SK-N-SH (cell line): Measurements from ENCODE around the gene ASIC2.

Experiments
- CTCF ChIP-seq: fragments of 200-600 bp; sonication (generic); IDR thresholded peaks from 2 replicates; pipeline ENCODE4 v1.6.1; 2017; ENCODE audit warnings: antibody characterized with exemption, mild to moderate bottlenecking, moderate library complexity
- FOSL2 ChIP-seq: IDR thresholded peaks from 2 replicates; pipeline ENCODE4 v1.4.0; 2012; ENCODE audit warnings: low read depth, mild to moderate bottlenecking, moderate library complexity, borderline replicate concordance
- GATA2 ChIP-seq: sonication (generic); formaldehyde crosslinking; IDR thresholded peaks from 2 replicates; pipeline ENCODE4 v1.5.0; 2020; ENCODE audit warnings: mild to moderate bottlenecking, missing genetic modification reagents
- MXI1 ChIP-seq: IDR thresholded peaks from 2 replicates; pipeline ENCODE4 v1.6.1; 2012; ENCODE audit warnings: mild to moderate bottlenecking, low read depth, low read length, improper control_type of control experiment
- NRF1 ChIP-seq: IDR thresholded peaks from 2 replicates; pipeline ENCODE4 v1.6.1; 2012; ENCODE audit warnings: low read depth, mild to moderate bottlenecking, low read length
- POLR2AphosphoS5 ChIP-seq: IDR thresholded peaks from 2 replicates; pipeline ENCODE4 v1.6.1; 2012; ENCODE audit warnings: low read depth, low read length
- RAD21 ChIP-seq: IDR thresholded peaks from 2 replicates; pipeline ENCODE4 v1.6.1; 2012; ENCODE audit warnings: mild to moderate bottlenecking, low read length
- RCOR1 ChIP-seq: fragments of 150-350 bp; IDR thresholded peaks from 2 replicates; pipeline ENCODE4 v1.6.1; 2017; ENCODE audit warnings: antibody characterized with exemption, low read length
- TF ChIP-seq, protein P1 (sequence below): IDR thresholded peaks from 2 replicates; pipeline ENCODE4 v1.6.1; 2012; ENCODE audit warnings: mild to moderate bottlenecking, low read depth, low read length, moderate library complexity

DNA sequence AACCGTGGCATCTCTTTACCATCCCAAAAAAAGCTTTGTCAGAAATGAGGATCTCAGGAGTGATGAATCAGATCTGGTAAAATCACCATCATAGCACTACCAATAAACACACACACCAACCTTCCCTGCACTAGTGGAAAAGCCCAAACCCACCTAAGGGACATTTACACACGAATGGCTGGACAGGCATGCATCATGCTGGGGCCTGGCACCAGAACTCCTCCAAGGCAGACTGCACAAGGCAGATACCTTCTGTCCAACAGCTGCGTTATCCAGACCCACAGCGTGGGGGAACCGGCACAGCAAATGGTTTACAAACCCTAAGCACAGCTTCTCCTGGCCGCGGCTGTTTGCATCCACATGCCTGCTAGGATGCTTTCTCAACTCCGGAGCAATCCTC, 2.8 kb downstream of the ASIC2 start:
- no peak for TF ChIP-seq RCOR1
- no peak for TF ChIP-seq NRF1
- TF ChIP-seq POLR2AphosphoS5: no peak
- no peak for TF ChIP-seq MXI1
- no peak for TF ChIP-seq CTCF
- no peak for TF ChIP-seq FOSL2
- TF ChIP-seq RAD21: no peak
- TF ChIP-seq, protein P1, sequence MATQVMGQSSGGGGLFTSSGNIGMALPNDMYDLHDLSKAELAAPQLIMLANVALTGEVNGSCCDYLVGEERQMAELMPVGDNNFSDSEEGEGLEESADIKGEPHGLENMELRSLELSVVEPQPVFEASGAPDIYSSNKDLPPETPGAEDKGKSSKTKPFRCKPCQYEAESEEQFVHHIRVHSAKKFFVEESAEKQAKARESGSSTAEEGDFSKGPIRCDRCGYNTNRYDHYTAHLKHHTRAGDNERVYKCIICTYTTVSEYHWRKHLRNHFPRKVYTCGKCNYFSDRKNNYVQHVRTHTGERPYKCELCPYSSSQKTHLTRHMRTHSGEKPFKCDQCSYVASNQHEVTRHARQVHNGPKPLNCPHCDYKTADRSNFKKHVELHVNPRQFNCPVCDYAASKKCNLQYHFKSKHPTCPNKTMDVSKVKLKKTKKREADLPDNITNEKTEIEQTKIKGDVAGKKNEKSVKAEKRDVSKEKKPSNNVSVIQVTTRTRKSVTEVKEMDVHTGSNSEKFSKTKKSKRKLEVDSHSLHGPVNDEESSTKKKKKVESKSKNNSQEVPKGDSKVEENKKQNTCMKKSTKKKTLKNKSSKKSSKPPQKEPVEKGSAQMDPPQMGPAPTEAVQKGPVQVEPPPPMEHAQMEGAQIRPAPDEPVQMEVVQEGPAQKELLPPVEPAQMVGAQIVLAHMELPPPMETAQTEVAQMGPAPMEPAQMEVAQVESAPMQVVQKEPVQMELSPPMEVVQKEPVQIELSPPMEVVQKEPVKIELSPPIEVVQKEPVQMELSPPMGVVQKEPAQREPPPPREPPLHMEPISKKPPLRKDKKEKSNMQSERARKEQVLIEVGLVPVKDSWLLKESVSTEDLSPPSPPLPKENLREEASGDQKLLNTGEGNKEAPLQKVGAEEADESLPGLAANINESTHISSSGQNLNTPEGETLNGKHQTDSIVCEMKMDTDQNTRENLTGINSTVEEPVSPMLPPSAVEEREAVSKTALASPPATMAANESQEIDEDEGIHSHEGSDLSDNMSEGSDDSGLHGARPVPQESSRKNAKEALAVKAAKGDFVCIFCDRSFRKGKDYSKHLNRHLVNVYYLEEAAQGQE: no peak
- no peak for TF ChIP-seq GATA2 (CRISPR knock-in tag)
